BJ (cell line): Measurements from ENCODE around the gene TTLL11. TPM values are rescaled to one million over a fixed set of nuclear protein-coding genes. Genes with fewer than 3 reads are reported as not detected.

ENCODE experiments used
- CTCF ChIA-PET: fragments of 350-600 bp; formaldehyde crosslinking; extraction: SDS; loops from one replicate; lab custom pipeline; 2021; ENCODE audit warnings: antibody characterized with exemption, inconsistent platforms; lab: Yijun Ruan, JAX
- POLR2A ChIA-PET: fragments of 300-600 bp; sonication (Branson Sonifier 250); formaldehyde crosslinking; extraction: SDS; loops from one replicate; lab custom pipeline; 2021; ENCODE audit warnings: antibody characterized with exemption; lab: Charles Lee
- DNase-seq: peaks from one replicate; pipeline ENCODE4 v3.0.0-alpha.2; 2011; ENCODE audit warnings: low read depth
- H3K27me3 ChIP-seq: 2 replicates; pipeline ENCODE4 v1.6.0; 2011; ENCODE audit warnings: low read length; ENCODE audit not compliant: control insufficient read depth, insufficient read depth
- H3K36me3 ChIP-seq: 2 replicates; pipeline ENCODE4 v1.5.1; 2011; ENCODE audit warnings: low read length; ENCODE audit not compliant: control insufficient read depth, insufficient read depth
- H3K4me3 ChIP-seq: 2 replicates; pipeline ENCODE4 v1.5.1; 2011; ENCODE audit warnings: low read depth, mild to moderate bottlenecking, control low read depth, low read length
- CTCF ChIP-seq: IDR thresholded peaks from 2 replicates; pipeline ENCODE4 v1.5.1; 2011; ENCODE audit warnings: low read depth, mild to moderate bottlenecking, control low read depth, inconsistent platforms, low read length, moderate library complexity; ENCODE audit not compliant: insufficient read depth
- polyA plus RNA-seq: library from polyadenylated mRNA; depleted of rRNA; stranded (reverse); fragments of >200 nt; gene quantifications from 2 replicates; pipeline ENCODE4 v1.2.3, GENCODE V29; 2011

TTLL11 gene
- polyA plus RNA-seq, 1 experiment = 5.6 TPM

- Histone ChIP-seq H3K27me3 (no peaks in the 10 kb centered on the region), H3K36me3 (no peaks in the 10 kb centered on the region), H3K4me3 (no peak overlapping the region)
- no peak for DNase-seq
- ChIA-PET CTCF (interaction anchor here (1.3 kb wide), 1 partner anchor 43 kb away, joined by 3 read pairs; no protein-coding TSS in a partner anchor), POLR2A (no interaction called here)
- TF ChIP-seq CTCF = no peak
Measured at GRCh38 chr9:122055701-122056100, 37.4 kb downstream of the TTLL11 start.

DNA sequence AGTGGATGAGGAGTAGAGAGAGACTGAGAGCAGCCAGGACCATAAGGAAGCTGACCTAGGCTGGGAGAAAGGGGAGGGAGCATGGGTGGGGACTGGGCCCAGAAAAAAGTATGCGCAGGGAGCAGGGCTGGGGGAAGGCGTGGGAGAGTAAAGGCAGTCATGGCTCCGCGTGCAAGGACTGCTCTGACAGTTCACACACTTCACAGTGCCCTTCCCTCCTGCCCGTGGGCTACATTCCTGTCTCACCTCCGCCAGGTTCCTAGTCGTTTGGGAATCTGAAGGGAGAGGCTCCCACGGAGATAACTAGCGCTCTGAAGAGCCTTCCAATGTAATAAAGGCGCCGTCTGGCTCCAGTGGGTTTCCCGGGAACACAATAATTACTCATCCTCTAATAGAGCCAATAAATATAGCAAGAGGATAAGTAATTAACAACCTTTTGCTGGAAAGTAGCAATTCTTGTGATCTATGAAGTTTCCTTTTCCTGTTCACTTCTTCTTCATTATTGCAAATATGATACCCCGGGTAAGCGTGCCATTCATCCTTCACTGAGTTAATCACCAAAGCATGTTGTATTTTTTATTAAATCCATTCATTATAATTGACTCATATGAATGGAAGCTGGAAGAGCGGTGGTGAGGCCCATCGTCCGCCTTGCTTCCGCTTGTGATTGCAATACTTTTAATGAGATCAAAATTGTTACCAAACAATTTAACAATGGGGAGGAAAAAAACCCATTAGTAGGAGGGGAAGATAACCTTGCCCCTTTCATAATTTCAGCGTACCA lies 39.3 kb downstream of the TTLL11 start:
- Histone ChIP-seq H3K36me3 (no peaks in the 10 kb centered on the region), H3K4me3 (no peak overlapping the region), H3K27me3 (no peaks in the 10 kb centered on the region)
- POLR2A ChIA-PET = no interaction called here
- DNase-seq = peak; percentile 31
- CTCF ChIA-PET = interaction anchor here (0.7 to 1.1 kb wide), 2 partner anchors 8 to 972 kb away, joined by 3 read pairs; no protein-coding TSS in a partner anchor
- no peak for TF ChIP-seq CTCF

- Histone ChIP-seq H3K36me3 (no peaks in the 10 kb centered on the region), H3K27me3 (no peaks in the 10 kb centered on the region), H3K4me3 (no peak overlapping the region)
- no peak for DNase-seq
- TF ChIP-seq CTCF = no peak
- POLR2A ChIA-PET = no interaction called here
- CTCF ChIA-PET = interaction anchor here (1.1 kb wide), 1 partner anchor 8 kb away, joined by 3 read pairs; no protein-coding TSS in a partner anchor
Measured at GRCh38 chr9:122053064-122053463, 40.0 kb downstream of the TTLL11 start.

GRCh38 chr9:122051351-122052321 lies 41.5 kb downstream of the TTLL11 start:
- ChIA-PET CTCF (interaction anchor here (1.2 kb wide), 1 partner anchor 20 kb away, joined by 3 read pairs; no protein-coding TSS in a partner anchor), POLR2A (no interaction called here)
- no peak overlapping the region for H3K4me3 ChIP-seq
- no peak for TF ChIP-seq CTCF
- no peaks in the 10 kb centered on the region for H3K27me3 ChIP-seq
- DNase-seq = no peak
- no peaks in the 10 kb centered on the region for H3K36me3 ChIP-seq
